SU-DHL-6 (cell line): ENCODE results near the gene MS4A15.
"Not testable (repeated sequence)": the region's sequence is repeated elsewhere in the genome, so short reads cannot be mapped to it uniquely, and the experiment has no call there.

Source experiments
- H2AFZ ChIP-seq: fragments of 200-600 bp; sonication (generic); 2 replicates; pipeline ENCODE4 v1.6.1; 2014; ENCODE audit warnings: low read depth, mild to moderate bottlenecking, moderate library complexity, mixed read lengths, antibody characterized with exemption, low read length; ENCODE audit not compliant: severe bottlenecking
- H3F3A ChIP-seq: fragments of 200-600 bp; shearing (Covaris generic); 2 replicates; pipeline ENCODE4 v1.6.0; 2016; ENCODE audit warnings: antibody characterized with exemption, mild to moderate bottlenecking; ENCODE audit not compliant: insufficient read depth
- H3K27ac ChIP-seq: fragments of 200-600 bp; sonication (generic); 2 replicates; pipeline ENCODE4 v1.5.1; 2016; ENCODE audit warnings: low read depth, mild to moderate bottlenecking, low read length, moderate library complexity, mixed read lengths
- H3K27me3 ChIP-seq: fragments of 200-600 bp; sonication (generic), shearing (Covaris generic); 2 replicates; pipeline ENCODE4 v1.6.0; 2014; ENCODE audit warnings: mild to moderate bottlenecking, low read length
- H3K36me3 ChIP-seq: fragments of 200-600 bp; sonication (generic); 2 replicates; pipeline ENCODE4 v1.6.1; 2014; ENCODE audit warnings: mild to moderate bottlenecking, low read length, mixed read lengths
- H3K4me2 ChIP-seq: fragments of 300-600, 200-600 bp; shearing (Covaris generic), sonication (generic); 2 replicates; pipeline ENCODE4 v1.6.0; 2014; ENCODE audit warnings: low read length, low read depth, mild to moderate bottlenecking; ENCODE audit not compliant: poor library complexity, severe bottlenecking
- H3K4me3 ChIP-seq: fragments of 200-600 bp; sonication (generic); 2 replicates; pipeline ENCODE4 v1.5.1; 2014; ENCODE audit warnings: antibody characterized with exemption, low read length, mild to moderate bottlenecking, mixed read lengths; ENCODE audit not compliant: insufficient read depth, poor library complexity, severe bottlenecking
- H3K79me2 ChIP-seq: fragments of 200-600 bp; sonication (generic); 2 replicates; pipeline ENCODE4 v1.6.1; 2014; ENCODE audit warnings: mild to moderate bottlenecking, low read length, moderate library complexity; ENCODE audit not compliant: insufficient read depth
- H3K9ac ChIP-seq: fragments of 200-600 bp; sonication (generic); 2 replicates; pipeline ENCODE4 v1.7.0; 2014; ENCODE audit warnings: mild to moderate bottlenecking, low read length
- H3K9me2 ChIP-seq: fragments of 200-600 bp; sonication (generic); replicated peaks from 2 replicates; pipeline ENCODE4 v1.6.1; 2014; ENCODE audit warnings: low read length; ENCODE audit not compliant: insufficient read depth
- H3K9me3 ChIP-seq: fragments of 200-600 bp; sonication (generic); 2 replicates; pipeline ENCODE4 v1.6.1; 2014; ENCODE audit warnings: low read length, mixed read lengths; ENCODE audit not compliant: insufficient read depth
- H4K20me1 ChIP-seq: fragments of 200-600 bp; sonication (generic); 2 replicates; pipeline ENCODE4 v1.6.1; 2014; ENCODE audit warnings: low read depth, mild to moderate bottlenecking, antibody characterized with exemption, low read length, moderate library complexity, mixed read lengths
- EZH2phosphoT487 ChIP-seq: fragments of 200-600 bp; sonication (generic), shearing (Covaris generic); conservative IDR thresholded peaks from 2 replicates; pipeline ENCODE4 v1.6.1; 2018; ENCODE audit warnings: mild to moderate bottlenecking, antibody characterized with exemption, low read length, moderate library complexity, mixed read lengths
- TF ChIP-seq, protein P1 (sequence below): fragments of 200-600 bp; sonication (generic); IDR thresholded peaks from one replicate; pipeline ENCODE4 v1.5.1; 2017; ENCODE audit warnings: antibody characterized with exemption, mild to moderate bottlenecking, low read length, moderate library complexity; ENCODE audit not compliant: insufficient read depth, poor library complexity, severe bottlenecking

Gene MS4A15

DNA sequence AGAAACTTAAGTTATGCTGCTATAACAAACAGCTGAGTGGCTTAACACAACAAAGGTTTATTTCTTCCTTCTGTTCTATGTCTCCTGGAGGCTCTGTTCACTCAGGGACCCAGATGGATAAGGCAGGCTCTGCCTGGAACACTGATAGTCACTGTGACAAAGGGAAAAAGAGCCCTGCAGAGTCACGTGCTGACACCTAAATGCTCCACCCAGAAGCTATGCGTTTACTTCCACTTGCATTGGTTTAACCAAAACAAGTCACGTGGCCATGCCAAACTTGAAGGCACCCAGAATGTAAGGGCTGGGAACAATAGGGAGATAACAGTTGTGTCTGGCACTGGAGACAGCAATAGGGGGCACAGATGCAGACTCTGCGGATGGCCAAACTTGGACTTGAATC is 3.4 kb upstream of the MS4A15 start:
- Histone ChIP-seq H3K27me3 (no peaks in the 10 kb centered on the region), H3K79me2 (no peaks in the 10 kb centered on the region), H3K9me2 (no peaks in the 10 kb centered on the region), H3K9me3 (no peaks in the 10 kb centered on the region), H3K4me3 (no peak overlapping the region), H3K27ac (no peak overlapping the region), H2AFZ (no peak overlapping the region), H3K36me3 (no peaks in the 10 kb centered on the region), H3F3A (no peaks in the 10 kb centered on the region), H4K20me1 (no peaks in the 10 kb centered on the region), H3K4me2 (no peak overlapping the region), H3K9ac (no peak overlapping the region)
- TF ChIP-seq EZH2phosphoT487: no peak
- TF ChIP-seq, protein P1, sequence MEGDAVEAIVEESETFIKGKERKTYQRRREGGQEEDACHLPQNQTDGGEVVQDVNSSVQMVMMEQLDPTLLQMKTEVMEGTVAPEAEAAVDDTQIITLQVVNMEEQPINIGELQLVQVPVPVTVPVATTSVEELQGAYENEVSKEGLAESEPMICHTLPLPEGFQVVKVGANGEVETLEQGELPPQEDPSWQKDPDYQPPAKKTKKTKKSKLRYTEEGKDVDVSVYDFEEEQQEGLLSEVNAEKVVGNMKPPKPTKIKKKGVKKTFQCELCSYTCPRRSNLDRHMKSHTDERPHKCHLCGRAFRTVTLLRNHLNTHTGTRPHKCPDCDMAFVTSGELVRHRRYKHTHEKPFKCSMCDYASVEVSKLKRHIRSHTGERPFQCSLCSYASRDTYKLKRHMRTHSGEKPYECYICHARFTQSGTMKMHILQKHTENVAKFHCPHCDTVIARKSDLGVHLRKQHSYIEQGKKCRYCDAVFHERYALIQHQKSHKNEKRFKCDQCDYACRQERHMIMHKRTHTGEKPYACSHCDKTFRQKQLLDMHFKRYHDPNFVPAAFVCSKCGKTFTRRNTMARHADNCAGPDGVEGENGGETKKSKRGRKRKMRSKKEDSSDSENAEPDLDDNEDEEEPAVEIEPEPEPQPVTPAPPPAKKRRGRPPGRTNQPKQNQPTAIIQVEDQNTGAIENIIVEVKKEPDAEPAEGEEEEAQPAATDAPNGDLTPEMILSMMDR: no peak

DNA sequence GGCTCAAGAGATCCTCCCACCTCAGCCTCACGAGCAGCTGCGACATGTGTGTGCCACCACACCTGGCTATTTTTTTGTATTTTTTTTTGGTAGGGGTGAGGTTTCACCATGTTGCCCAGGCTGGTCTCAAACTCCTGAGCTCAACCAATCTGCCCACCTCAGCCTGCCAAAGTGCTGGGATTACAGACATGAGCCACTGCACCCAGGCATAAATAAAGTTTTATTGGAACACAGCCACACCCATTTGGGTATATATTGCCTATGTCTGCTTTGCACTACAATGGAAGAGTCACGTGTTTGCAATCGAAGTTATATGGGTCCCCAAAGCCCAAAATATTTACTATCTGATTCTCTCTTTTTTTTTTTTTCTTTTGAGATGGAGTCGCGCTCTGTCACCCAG is 1.8 kb upstream of the MS4A15 start:
- Histone ChIP-seq H4K20me1 (no peaks in the 10 kb centered on the region), H3K9ac (no peak overlapping the region), H3K4me2 (no peak overlapping the region), H3K9me3 (no peaks in the 10 kb centered on the region), H3K27me3 (no peaks in the 10 kb centered on the region), H3K79me2 (no peaks in the 10 kb centered on the region), H2AFZ (no peak overlapping the region), H3K27ac (no peak overlapping the region), H3K9me2 (no peaks in the 10 kb centered on the region), H3K36me3 (no peaks in the 10 kb centered on the region), H3F3A (no peaks in the 10 kb centered on the region), H3K4me3 (no peak overlapping the region)
- TF ChIP-seq EZH2phosphoT487: no peak
- TF ChIP-seq, protein P1: no peak

DNA sequence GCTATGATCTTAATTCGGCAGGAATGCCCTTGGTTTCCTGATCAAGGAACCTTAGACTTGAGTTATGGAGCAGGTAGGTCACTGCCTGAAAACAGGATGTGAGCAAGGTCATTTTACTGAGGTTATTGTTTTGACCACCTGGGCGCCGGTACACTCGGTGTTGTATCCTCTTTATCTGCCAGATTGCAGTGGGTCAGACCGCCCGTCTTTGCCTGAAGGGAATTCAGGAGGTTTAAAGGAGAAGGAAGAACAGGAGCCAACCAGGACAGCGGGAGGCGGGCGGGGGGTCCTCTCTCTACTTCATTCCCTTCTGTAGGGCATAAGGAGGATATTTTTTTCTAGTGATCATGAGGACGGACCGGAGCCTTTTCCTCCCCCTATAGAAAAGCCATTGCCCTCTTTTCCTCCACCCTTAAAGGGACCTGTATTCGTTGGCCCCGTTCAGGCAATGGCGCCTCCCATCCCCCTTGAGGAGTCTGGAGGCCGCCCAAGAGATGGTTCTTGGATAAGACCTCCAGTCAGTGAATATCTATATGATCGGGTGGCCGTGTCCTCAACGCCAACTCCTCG is 649 bp downstream of the MS4A15 start:
- Histone ChIP-seq H4K20me1 (no peaks in the 10 kb centered on the region), H3K4me2 (no peak overlapping the region), H2AFZ (no peak overlapping the region), H3K79me2 (no peaks in the 10 kb centered on the region), H3F3A (no peaks in the 10 kb centered on the region), H3K9me3 (no peaks in the 10 kb centered on the region), H3K9ac (no peak overlapping the region), H3K27me3 (no peaks in the 10 kb centered on the region), H3K27ac (no peak overlapping the region), H3K4me3 (no peak overlapping the region), H3K36me3 (no peaks in the 10 kb centered on the region), H3K9me2 (no peaks in the 10 kb centered on the region)
- TF ChIP-seq EZH2phosphoT487: no peak
- TF ChIP-seq, protein P1: no peak

DNA sequence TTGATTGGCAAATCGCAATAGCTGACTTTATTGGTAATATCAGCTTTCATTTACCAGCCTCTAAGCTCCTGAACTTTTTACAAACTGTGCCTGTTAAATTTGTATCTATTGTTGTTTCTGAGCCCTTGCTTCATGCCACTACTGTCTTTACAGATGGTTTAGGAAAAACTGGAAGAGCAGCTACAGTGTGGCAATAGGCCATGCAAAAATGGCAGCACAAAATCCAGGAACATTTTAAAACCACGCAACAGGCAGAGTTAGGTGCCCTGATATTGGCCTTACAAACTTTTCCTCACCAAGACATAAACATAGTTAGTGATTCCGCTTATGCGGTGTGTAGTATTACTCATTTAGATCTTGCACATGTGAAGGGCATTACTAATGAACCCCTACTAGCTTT is 2.0 kb downstream of the MS4A15 start:
- H3K36me3 ChIP-seq, H3K9ac ChIP-seq, H3K9me2 ChIP-seq, H3K4me2 ChIP-seq, H3K4me3 ChIP-seq, H4K20me1 ChIP-seq, H3K27me3 ChIP-seq, H3K9me3 ChIP-seq, H3K79me2 ChIP-seq, H3F3A ChIP-seq, H2AFZ ChIP-seq, H3K27ac ChIP-seq: not testable (repeated sequence)

DNA sequence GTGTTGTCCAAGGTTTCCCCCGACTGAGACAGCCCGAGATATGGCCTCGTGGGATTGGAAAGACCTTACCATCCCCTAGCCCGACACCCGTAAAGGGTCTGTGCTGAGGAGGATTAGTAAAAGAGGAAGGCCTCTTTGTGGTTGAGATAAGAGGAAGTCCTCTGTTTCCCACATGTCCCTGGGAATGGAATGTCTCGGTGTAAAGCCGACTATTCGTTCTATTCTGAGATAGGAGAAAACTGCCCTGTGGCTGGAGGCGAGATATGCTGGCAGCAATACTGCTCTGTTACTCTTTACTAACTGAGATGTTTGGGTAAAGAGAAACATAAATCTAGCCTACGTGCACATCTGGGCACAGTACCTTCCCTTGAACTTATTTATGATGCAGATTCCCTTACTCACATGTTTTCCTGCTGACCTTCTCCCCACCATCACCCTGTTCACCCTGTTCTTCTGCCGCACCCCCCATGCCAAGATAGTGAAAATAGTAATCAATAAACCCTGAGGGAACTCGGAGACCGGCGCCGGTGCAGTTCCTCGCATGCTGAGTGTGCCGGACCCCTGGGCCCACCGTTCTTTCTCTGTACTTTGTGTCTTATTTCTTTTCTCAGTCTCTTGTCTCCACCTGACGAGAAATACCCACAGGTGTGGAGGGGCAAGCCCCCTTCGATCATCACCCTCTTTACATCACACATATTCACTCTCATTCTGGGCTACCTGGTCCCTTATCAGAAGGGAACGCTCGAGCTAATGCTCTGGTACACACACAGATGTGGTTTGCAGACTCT is 3.0 kb downstream of the MS4A15 start:
- not testable (repeated sequence) for H3K4me2 ChIP-seq, H3K4me3 ChIP-seq, H3K9ac ChIP-seq, H4K20me1 ChIP-seq, H3F3A ChIP-seq, H3K9me3 ChIP-seq, H3K9me2 ChIP-seq, H3K36me3 ChIP-seq, H3K79me2 ChIP-seq, H3K27ac ChIP-seq, H2AFZ ChIP-seq, H3K27me3 ChIP-seq
